ENCODE measurements around the gene PKD2.

PKD2 gene

GRCh38 chr4:88002786-88003185, 4.6 kb upstream of the PKD2 start:
- in situ Hi-C loops (cut with MboI; ENCODE audit: low sequenced_read_pairs, unreplicated experiment) = no loop called here
- no peak for DNase-seq (ENCODE audit: low spot score)
- TF ChIP-seq CTCF (IDR thresholded peaks at IDR 0.05; ENCODE audit: borderline replicate concordance, control extremely low read depth, extremely low read depth, insufficient read depth, missing control alignments) = no peak

GRCh38 chr4:88003261-88003660, 4.2 kb upstream of the PKD2 start:
- in situ Hi-C loops (cut with MboI; ENCODE audit: low sequenced_read_pairs, unreplicated experiment) = no loop called here
- no peak for DNase-seq (ENCODE audit: low spot score)
- no peak for TF ChIP-seq CTCF (IDR thresholded peaks at IDR 0.05; ENCODE audit: borderline replicate concordance, control extremely low read depth, extremely low read depth, insufficient read depth, missing control alignments)

GRCh38 chr4:88005076-88005475, 2.4 kb upstream of the PKD2 start:
- no peak for TF ChIP-seq CTCF (IDR thresholded peaks at IDR 0.05; ENCODE audit: borderline replicate concordance, control extremely low read depth, extremely low read depth, insufficient read depth, missing control alignments)
- no peak for DNase-seq (ENCODE audit: low spot score)
- in situ Hi-C loops (cut with MboI; ENCODE audit: low sequenced_read_pairs, unreplicated experiment) = no loop called here

- in situ Hi-C loops (cut with MboI; ENCODE audit: low sequenced_read_pairs, unreplicated experiment) = no loop called here
- TF ChIP-seq CTCF (IDR thresholded peaks at IDR 0.05; ENCODE audit: borderline replicate concordance, control extremely low read depth, extremely low read depth, insufficient read depth, missing control alignments) = no peak
- no peak for DNase-seq (ENCODE audit: low spot score)
Observed at GRCh38 chr4:88005946-88006345, 1.5 kb upstream of the PKD2 start.

- in situ Hi-C loops (cut with MboI; ENCODE audit: low sequenced_read_pairs, unreplicated experiment) = no loop called here
- peak; percentile 21 for DNase-seq (ENCODE audit: low spot score)
Observed at GRCh38 chr4:88006956-88007303, 505 bp upstream of the PKD2 start.

GRCh38 chr4:88008122-88008742, 797 bp downstream of the PKD2 start:
- in situ Hi-C loops (cut with MboI; ENCODE audit: low sequenced_read_pairs, unreplicated experiment) = no loop called here
- no peak for TF ChIP-seq CTCF (IDR thresholded peaks at IDR 0.05; ENCODE audit: borderline replicate concordance, control extremely low read depth, extremely low read depth, insufficient read depth, missing control alignments)
- DNase-seq (ENCODE audit: low spot score) = peak; percentile 67

More at GRCh38 chr4:88006956-88007303, 505 bp upstream of the PKD2 start:
- TF ChIP-seq CTCF (IDR thresholded peaks at IDR 0.05; ENCODE audit: borderline replicate concordance, control extremely low read depth, extremely low read depth, insufficient read depth, missing control alignments) = no peak
